H4 (cell line): ENCODE measurements around the gene DNAH10. TPM values are rescaled to one million over a fixed set of nuclear protein-coding genes. Genes with fewer than 3 reads are reported as not detected.
"Not testable (repeated sequence)": the region's sequence is repeated elsewhere in the genome, so short reads cannot be mapped to it uniquely, and the experiment has no call there.

ENCODE experiments used
- DNase-seq: peaks from one replicate; pipeline ENCODE4 v3.0.0-alpha.2; 2015; ENCODE audit warnings: low spot score
- total RNA-seq: library from RNA; depleted of rRNA; stranded (reverse); fragments of >200 nt; shearing (Covaris generic); gene quantifications from 2 replicates; pipeline ENCODE4 v1.2.3, GENCODE V29; 2014

The DNAH10 gene
- total RNA-seq, 1 experiment from 2014 or later: 0.17 TPM

DNA sequence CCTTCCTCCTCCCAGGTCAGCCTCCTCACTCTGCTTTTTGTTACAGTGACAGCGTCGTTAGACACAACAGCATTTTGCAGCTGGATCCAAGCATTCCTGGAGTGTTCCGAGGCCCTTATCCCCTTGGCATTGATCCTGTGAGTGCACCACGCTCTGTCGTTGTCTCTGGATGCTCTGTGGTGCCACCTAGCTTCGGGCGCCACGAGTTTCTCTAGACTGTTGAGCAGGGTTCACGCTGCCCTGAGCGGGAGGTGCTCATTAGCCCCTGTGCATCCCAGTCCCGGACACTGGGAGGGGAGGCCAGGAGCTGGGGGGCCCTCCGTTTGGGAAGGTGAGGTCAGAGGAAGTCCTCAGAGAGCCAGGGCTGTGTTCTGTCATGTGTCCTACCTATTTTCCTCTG, 17.3 kb upstream of the DNAH10 start:
- no peak for DNase-seq

GRCh38 chr12:123747309-123747708, 14.8 kb upstream of the DNAH10 start:
- DNase-seq: no peak

- no peak for DNase-seq
Measured at GRCh38 chr12:123748161-123748560, 13.9 kb upstream of the DNAH10 start.

GRCh38 chr12:123748661-123749060, 13.4 kb upstream of the DNAH10 start:
- DNase-seq: no peak

DNA sequence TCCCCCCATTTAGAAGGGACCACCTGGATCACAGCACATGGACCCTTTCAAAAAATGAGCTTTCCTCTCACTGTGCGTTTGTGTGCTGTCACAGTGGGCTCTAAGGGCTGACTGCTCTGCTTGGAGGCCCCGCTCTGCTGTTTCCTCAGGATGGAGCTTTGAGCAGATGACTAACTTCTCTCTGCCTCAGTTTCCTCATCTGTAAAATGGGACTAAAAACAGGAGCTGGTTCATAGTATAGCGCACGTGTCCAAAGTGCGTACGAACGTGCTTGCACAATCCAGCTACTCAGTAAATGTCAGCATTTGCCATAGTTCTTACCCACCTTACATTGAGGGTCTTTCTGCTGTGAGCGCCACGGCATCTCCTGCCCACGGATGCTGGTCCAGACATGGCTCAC, 12.7 kb upstream of the DNAH10 start:
- DNase-seq: no peak

DNA sequence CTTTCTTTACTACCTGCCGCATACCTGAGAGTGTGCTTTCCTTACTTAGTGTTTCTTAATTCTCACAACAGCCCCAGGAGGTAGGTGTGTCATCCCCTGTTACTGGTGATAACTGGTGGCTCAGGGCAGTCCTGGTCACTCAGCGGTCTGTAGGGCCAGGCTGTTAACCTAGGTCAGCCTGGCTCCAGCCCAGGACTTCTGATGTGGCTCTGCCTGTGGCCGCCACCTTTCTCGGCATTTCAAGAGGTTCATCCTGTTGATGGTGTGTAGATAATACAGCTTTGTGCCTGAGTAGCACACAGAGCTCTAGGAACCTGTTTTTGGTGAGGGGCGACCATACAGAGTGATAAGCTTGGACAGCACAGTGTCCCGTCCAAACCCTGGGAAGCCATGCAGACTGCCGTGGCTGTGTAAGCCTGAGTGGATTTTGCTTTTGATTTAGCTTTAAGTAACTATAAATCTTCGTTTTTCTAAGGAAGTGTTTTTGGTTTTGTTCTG, 11.9 kb upstream of the DNAH10 start:
- no peak for DNase-seq

DNA sequence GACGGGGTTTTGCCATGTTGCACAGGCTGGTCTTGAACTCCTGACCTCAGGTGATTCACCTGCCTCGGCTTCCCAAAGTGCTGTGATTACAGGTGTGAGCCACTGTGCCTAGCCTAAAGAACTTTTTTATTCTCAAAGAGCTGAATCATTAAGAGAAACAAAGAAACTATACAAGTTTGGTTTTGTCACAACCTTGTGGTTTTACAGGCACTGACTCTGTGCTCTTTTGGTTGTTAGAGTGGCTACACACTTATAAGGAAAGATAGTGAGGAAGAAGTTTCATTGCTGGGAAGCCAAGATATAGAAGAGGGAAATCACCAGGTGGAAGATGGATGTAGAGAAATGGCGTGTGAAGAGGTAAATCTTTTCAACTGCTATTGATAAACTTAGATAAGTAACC, 10.1 kb upstream of the DNAH10 start:
- DNase-seq: no peak

DNA sequence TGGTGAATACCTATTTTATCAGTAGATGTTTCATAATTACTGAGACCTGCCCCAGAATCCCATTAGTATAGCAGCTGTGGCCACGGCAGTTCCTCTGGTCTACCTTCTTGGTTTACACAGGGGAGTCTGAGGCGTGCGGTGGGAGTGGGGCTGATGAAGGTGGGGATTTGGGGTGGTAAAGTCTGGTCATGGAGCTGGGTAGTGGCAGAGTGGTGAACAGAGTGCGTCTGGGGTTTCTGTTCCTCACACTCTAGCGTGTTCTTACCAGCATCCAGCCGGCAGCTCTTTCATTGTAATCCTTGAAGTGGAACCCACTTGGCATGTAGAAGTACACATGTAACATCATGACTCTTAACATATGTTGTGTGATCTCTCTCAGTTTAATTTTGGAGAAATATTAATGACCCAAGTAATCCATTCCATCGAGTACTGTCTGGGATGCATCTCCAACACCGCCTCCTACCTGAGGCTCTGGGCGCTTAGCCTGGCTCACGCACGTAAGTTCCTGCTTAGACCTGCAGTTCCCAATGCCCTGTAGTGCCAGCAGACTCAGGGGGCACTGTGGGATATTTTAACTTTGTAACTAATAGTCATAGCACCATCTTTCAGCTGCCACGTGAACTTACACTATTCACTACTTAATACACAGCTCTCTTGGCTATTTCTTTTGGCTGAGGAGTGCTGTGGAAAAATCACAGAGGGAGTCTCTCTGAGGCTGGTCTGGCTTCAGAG, 7.9 kb upstream of the DNAH10 start:
- no peak for DNase-seq

DNA sequence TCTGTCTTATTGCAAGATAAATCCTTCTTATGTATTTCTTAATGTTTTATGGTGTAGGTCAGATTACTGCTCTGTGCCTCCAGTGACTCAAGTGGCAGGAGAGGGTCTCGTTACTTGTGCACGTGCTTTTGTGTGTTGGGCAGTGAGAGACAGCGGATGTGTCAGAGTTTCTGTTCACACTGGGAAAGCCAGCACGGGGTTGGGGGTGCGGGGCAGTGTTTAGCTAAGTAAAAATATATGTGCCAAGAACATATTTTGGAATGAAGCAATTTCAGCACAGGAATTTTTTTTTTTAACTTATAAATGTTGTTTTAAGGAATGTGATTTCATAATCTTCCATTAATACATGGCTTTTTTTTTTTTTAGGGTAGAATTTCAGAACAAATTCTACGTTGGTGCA, 4.5 kb upstream of the DNAH10 start:
- no peak for DNase-seq

DNA sequence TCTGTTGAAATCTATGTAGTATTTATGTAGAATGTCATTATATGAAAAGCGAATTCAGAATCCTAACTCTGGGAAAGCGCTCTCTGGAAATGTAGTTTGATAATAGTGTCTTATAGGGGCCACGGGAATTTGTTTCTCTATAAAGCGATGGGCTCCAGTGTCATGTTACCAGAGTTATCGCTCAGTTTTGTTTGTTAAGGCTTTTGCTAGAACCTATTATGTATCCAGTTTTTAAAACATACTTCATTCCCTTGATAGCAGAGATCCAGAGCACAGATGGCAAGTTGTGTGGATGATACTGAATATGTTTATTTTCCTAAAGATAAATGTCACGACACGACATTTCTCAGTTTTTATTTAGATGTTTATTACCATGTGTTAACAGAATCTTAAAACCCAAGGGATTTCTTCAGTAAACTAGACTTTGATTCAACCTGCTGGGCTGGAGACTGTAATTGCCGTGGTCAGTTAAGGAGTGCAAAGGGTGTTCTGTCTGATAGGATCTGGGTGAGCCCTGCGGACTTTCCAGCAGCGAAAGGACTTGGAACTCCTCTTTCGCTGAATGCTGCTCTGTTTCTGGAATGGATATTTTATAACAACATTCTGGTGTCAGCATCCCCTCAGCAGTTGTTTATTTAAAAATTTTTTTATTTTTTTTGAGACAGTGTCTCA, 1.7 kb upstream of the DNAH10 start:
- no peak for DNase-seq

- no peak for DNase-seq
Measured at GRCh38 chr12:123762715-123763052, 583 bp downstream of the DNAH10 start.

DNA sequence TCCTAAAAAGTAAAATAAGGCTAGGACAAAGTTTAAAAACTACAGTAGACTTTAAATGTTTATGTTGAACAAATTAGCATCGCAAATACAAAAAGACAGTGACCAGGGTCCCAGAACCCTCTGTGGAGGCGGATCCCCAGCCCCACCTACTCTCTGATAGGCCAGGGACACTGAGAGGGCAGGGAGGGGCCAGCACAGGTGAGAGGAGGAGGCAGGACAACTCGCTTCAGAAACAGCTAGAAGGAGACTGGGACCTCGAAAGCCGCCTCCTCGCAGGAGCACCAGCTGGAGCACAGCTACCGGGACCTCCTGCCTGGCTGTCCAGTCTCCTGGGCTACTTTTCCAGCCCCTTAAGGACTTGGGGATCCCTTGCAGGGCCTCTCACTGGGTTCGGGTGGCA, 992 bp downstream of the DNAH10 start:
- DNase-seq: no peak

DNA sequence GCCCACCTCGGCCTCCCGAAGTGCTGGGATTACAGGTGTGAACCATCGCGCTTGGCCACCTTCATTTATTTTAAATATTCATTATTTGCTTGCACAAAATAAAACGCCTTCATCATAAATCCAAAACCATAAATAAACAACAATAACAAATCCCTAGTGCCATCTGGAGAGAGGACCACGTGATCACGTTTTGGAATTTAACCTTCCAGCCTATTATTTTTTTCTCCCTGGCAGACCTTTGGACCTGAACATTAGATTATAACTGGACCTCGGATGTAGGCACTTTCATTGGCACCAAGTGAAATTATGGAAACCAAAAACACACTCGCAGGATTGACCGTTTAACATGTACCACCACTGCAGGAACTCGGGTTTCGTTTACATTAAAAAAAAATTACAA, 2.0 kb downstream of the DNAH10 start:
- DNase-seq: no peak

DNA sequence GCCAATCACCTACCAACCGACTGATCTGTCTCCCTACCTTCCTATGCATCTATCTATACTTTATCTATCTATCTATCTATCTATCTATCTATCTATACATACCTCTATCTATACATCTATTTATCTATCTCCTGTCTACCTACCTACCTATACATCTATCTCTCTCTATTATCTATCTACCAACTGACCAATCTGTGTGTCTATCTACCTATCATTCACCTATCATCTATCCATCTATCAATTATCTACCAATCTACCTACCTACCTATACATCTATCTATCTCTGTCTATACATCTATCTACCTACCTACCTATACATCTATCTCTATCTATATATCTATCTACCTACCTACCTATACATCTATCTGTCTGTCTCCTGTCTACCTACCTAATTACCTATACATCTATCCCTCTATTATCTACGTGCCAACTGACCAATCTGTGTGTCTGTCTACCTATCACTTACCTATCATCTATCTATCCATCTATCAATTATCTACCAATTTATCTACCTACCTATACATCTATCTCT, 3.5 kb downstream of the DNAH10 start:
- DNase-seq: no peak

DNA sequence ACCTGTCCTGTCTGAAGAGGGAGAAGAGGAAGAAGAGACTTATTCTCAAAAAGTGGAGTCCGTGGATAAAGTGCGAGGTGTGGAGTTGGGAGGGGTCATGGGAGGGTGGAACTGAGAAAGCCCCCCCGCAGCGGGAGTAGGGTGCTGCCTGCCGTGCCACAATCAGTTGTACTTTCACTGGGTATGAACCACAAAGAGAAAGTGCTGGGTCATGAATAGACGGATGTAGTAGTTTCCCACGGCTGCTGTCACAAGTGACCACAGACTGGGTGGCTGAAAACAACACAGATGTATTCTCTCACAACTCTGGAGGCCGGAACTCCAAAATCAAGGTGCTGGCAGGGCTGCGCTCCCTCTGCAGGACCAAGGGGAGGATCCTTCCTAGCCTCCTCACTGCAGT, 5.5 kb downstream of the DNAH10 start:
- peak; percentile 19 for DNase-seq

DNA sequence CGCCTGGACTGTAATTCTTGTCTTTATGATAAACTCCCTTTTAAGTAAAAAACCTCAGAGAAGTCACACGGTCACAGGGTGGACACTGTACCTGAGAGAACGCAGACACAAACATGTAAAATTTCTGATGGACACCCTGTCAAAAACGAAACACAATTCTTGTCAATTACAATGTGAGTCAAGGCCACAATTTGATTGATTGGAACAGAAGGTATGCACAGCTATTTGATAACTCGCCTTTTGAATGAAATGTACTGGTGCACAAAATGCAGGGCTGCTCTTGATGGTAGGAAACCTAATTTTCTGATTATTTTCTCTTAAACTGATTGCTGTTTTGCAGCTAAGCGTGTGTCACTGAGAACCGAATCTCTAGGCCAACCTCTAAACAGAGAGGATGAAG, 9.2 kb downstream of the DNAH10 start:
- DNase-seq: no peak

- DNase-seq: no peak
Measured at GRCh38 chr12:123772074-123772473, 10.0 kb downstream of the DNAH10 start.

DNA sequence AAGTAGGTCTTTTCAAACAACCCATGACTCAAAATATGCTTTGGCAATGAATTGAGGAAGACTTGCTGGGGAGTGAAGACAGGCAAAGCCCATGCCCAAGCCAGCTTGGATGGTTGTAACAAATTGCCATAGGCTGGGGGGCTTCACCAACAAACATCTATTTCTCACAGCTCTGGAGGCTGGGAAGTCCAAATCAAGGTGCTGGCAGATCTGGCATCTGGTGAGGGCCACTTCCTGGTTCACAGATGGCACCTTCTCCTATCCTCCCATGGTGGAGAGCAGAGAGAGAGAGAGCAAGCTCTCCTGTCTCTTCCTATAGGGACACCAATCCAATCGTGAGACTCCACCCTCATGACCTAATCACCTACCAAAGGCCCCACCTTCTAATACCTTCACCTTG, 11.3 kb downstream of the DNAH10 start:
- DNase-seq: no peak

- DNase-seq: no peak
Measured at GRCh38 chr12:123779551-123779950, 17.4 kb downstream of the DNAH10 start.

DNA sequence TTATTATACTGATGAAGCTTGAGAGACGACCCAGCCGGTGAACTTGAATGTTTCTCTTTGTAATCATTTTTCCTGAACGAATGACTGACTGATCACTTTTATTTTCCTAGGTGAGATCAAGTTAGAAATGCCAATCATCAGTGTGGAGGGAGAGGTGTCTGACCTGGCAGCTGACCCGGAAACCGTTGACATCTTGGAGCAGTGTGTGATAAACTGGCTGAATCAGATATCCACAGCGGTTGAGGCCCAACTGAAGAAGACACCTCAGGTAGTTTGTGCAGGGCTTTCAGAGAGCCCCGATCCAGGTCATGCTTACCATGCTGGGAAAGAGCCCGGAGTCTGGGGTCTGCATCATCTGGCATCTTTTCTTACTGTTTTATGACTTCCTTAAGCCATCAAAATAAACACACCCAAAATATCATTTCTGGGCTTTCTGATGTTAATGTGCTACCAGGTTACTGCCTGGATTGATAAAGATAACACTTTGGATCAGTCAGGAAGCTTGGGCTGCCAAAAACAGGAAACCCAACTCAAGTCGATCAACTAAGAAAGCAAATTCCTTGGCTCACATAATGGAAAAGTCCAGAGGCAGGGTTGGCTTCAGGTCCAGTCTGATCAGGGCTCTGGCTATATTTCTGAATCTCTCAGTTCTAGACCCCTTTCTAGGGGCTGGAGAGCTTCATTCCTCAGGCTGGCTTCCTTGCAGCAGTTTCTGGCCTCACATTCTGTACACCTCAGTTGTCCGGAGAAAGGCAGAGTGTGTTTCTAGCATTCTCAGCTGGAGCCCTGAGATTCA, 21.1 kb downstream of the DNAH10 start:
- no peak for DNase-seq

GRCh38 chr12:123787466-123787865, 25.4 kb downstream of the DNAH10 start:
- no peak for DNase-seq

DNA sequence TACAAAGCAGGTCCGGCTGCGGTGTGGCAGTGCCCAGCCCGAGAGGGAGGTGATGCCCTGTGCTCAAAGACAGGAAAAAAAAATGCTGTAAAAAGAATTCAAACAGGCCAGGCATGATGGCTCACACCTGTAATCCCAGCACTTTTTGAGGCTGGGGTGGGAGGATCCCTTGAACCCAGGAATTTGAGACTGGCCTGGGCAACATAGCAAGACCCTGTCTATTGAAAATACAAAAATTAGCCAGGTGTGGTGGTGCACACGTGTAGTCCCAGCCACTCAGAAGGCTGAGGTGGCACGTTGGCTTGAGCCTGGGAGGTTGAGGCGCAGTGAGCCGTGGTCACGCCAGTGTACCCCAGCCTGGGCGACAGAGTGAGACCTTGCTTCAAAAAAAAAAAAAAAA, 26.4 kb downstream of the DNAH10 start:
- DNase-seq: no peak

DNA sequence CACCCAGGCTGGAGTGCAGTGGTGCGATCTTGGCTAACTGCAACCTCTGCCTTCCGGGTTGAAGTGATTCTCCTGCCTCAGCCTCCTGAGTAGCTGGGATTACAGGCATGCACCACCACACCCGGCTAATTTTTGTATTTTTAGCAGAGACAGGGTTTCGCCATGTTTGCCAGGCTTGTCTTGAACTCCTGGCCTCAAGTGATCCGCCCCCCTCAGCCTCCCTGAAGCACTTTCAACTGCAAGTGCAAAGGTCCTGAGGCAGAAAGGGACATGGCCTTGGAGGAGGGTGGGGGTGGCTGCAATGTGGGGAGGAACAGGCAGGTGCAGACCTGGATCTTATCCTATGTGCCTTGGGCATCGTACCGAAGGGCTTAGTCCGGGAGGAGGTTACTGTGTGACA, 27.3 kb downstream of the DNAH10 start:
- not testable (repeated sequence) for DNase-seq
